Ishikawa (cell line): ENCODE results near the gene TTLL6.

Source experiments
- CEBPB ChIP-seq: IDR thresholded peaks from 2 replicates; pipeline ENCODE4 v1.6.1; 2012
- CREB1 ChIP-seq: IDR thresholded peaks from 2 replicates; pipeline ENCODE4 v1.6.1; 2012; ENCODE audit warnings: low read depth
- EGR1 ChIP-seq: IDR thresholded peaks from 2 replicates; pipeline ENCODE4 v1.6.1; 2012
- EP300 ChIP-seq: IDR thresholded peaks from 2 replicates; pipeline ENCODE4 v1.6.1; 2012; ENCODE audit warnings: borderline replicate concordance
- FOXM1 ChIP-seq: IDR thresholded peaks from 2 replicates; pipeline ENCODE4 v1.6.1; 2012; ENCODE audit warnings: low read depth, borderline replicate concordance
- NFIC ChIP-seq: IDR thresholded peaks from 2 replicates; pipeline ENCODE4 v1.6.1; 2012
- RAD21 ChIP-seq: IDR thresholded peaks from 2 replicates; pipeline ENCODE4 v1.6.1; 2012; ENCODE audit warnings: low read depth
- TAF1 ChIP-seq: IDR thresholded peaks from 2 replicates; pipeline ENCODE4 v1.6.1; 2012; ENCODE audit warnings: low read depth, mild to moderate bottlenecking
- TCF12 ChIP-seq: IDR thresholded peaks from 2 replicates; pipeline ENCODE4 v1.6.1; 2012; ENCODE audit warnings: low read depth
- TEAD4 ChIP-seq: IDR thresholded peaks from 2 replicates; pipeline ENCODE4 v1.6.1; 2012
- YY1 ChIP-seq: IDR thresholded peaks from 2 replicates; pipeline ENCODE4 v1.6.1; 2012; ENCODE audit warnings: low read depth
- ZBTB7A ChIP-seq: IDR thresholded peaks from 2 replicates; pipeline ENCODE4 v1.6.1; 2012; ENCODE audit warnings: low read depth
- TF ChIP-seq, protein P1 (sequence below): IDR thresholded peaks from 2 replicates; pipeline ENCODE4 v1.6.1; 2012
- TF ChIP-seq, protein P2 (sequence below): IDR thresholded peaks from 2 replicates; pipeline ENCODE4 v1.6.1; 2012
- TF ChIP-seq, protein P3 (sequence below): IDR thresholded peaks from 2 replicates; pipeline ENCODE4 v1.6.1; 2012; ENCODE audit warnings: low read depth, mild to moderate bottlenecking

TTLL6 gene

DNA sequence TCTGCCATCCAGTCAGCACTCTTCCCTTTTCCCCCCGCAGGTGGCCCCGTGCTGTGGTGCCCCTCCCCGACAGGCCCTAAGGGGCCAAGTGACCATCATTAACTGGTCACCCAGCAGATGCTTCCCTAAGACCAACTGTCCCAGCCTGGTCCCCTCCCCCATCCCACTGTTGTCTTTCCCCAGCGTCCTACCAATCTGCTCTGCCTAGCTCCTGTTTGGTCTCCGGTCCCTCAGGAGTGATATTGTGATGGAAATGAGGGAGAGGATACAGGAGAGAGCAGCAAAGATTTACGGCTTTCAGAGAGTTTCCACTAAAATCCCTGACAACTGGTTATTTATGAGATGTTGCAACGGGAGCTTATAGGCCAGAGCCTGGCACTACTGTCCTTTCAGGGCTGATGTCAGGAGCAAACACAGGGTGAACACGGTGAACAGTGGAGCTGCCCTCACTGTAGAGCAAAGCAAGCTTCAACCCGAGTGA lies 1.4 kb upstream of the TTLL6 start:
- TF ChIP-seq FOXM1 = no peak
- no peak for TF ChIP-seq TCF12
- no peak for TF ChIP-seq EP300
- TF ChIP-seq EGR1 = no peak
- TF ChIP-seq NFIC = no peak

DNA sequence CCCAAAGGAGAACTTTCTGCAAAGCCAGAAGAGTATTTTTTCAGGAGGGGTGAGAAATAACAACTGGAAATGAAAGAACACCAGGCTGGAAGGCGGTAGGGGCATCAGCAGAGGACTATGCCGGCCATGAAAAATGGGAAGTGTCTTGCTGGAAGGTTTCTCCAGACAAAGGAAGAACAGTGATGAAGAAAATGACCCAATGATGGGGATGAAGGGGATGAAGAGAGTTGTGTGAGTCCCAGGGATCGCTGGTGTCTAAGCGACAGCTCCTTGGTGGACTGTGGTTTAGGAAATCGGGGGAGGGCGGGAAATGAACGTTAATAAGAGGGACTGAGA lies 623 bp downstream of the TTLL6 start:
- no peak for TF ChIP-seq YY1
- TF ChIP-seq EGR1 = no peak
- TF ChIP-seq, protein P1, sequence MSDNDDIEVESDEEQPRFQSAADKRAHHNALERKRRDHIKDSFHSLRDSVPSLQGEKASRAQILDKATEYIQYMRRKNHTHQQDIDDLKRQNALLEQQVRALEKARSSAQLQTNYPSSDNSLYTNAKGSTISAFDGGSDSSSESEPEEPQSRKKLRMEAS = no peak
- TF ChIP-seq CEBPB = no peak
- no peak for TF ChIP-seq RAD21
- TF ChIP-seq EP300 = no peak
- TF ChIP-seq, protein P2, sequence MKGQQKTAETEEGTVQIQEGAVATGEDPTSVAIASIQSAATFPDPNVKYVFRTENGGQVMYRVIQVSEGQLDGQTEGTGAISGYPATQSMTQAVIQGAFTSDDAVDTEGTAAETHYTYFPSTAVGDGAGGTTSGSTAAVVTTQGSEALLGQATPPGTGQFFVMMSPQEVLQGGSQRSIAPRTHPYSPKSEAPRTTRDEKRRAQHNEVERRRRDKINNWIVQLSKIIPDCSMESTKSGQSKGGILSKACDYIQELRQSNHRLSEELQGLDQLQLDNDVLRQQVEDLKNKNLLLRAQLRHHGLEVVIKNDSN = no peak
- TF ChIP-seq TCF12 = no peak

DNA sequence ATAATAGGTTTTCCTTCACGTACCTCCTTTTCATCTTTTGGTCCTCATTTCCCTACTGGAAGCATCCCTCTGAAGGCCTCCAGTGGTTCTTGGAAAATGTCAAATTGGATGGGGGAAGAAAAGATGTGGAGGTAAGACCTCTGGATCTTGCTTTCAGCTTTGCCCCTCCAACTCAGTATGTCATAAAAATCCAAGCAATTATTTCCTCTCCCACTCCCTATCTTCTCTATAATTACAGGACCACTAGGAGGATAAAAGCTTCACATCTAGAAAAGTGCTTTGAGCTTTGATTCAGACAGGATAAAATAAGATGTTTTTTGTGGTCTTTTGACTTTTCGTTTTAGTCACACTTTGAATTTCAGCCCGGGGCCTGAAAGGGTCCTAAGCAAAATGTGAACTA lies 1.7 kb downstream of the TTLL6 start:
- TF ChIP-seq TAF1 (no peak), EP300 (no peak), FOXM1 (no peak), YY1 (no peak), ZBTB7A (no peak), EGR1 (no peak), RAD21 (no peak), TEAD4 (no peak), CEBPB (no peak), CREB1 (no peak), NFIC (no peak), TCF12 (no peak)
- TF ChIP-seq, protein P2 = no peak
- TF ChIP-seq, protein P3, sequence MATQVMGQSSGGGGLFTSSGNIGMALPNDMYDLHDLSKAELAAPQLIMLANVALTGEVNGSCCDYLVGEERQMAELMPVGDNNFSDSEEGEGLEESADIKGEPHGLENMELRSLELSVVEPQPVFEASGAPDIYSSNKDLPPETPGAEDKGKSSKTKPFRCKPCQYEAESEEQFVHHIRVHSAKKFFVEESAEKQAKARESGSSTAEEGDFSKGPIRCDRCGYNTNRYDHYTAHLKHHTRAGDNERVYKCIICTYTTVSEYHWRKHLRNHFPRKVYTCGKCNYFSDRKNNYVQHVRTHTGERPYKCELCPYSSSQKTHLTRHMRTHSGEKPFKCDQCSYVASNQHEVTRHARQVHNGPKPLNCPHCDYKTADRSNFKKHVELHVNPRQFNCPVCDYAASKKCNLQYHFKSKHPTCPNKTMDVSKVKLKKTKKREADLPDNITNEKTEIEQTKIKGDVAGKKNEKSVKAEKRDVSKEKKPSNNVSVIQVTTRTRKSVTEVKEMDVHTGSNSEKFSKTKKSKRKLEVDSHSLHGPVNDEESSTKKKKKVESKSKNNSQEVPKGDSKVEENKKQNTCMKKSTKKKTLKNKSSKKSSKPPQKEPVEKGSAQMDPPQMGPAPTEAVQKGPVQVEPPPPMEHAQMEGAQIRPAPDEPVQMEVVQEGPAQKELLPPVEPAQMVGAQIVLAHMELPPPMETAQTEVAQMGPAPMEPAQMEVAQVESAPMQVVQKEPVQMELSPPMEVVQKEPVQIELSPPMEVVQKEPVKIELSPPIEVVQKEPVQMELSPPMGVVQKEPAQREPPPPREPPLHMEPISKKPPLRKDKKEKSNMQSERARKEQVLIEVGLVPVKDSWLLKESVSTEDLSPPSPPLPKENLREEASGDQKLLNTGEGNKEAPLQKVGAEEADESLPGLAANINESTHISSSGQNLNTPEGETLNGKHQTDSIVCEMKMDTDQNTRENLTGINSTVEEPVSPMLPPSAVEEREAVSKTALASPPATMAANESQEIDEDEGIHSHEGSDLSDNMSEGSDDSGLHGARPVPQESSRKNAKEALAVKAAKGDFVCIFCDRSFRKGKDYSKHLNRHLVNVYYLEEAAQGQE = no peak
- TF ChIP-seq, protein P1 = no peak

DNA sequence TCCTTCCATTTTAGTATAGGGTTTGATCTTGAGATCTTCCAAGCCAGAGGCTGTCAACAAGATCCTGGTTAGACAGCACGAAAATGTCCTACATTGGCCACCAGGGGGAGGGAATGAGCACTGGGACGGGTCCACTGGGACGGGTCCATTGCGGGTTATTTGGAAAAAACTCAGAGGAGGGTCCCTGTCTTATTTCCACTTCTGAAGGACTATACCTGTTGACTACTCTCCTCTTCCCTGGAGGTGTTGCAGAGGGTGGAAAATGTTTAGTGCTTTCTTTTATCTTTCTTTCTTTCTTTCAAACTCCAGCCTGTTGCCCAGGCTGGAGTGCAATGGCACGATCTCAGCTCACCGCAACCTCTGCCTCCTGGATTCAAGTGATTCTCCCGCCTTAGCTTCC lies 2.5 kb downstream of the TTLL6 start:
- TF ChIP-seq RAD21 (peak; percentile 57), EP300 (no peak)

DNA sequence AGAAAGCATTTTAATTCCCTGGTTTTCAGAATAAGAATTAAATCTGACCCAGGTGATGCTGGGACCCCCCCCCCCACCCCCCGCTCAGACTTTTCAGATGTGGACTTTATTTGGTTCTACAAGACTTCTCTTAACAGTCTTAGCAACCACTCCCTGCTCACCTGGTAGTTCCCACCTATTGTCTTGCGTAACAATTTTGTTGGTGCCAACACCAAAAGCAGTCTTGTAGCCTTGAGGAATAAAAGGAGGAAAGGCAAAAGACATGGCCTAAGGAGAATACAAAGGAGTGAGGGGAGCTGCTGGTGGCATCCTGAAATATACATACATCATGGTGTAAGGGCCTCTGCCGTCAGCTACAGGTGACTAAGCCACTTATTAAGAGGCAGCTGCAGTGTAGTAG lies 5.0 kb downstream of the TTLL6 start:
- TF ChIP-seq CEBPB (peak; percentile 56; the same call in 1 of the 2 replicates), NFIC (no peak)

DNA sequence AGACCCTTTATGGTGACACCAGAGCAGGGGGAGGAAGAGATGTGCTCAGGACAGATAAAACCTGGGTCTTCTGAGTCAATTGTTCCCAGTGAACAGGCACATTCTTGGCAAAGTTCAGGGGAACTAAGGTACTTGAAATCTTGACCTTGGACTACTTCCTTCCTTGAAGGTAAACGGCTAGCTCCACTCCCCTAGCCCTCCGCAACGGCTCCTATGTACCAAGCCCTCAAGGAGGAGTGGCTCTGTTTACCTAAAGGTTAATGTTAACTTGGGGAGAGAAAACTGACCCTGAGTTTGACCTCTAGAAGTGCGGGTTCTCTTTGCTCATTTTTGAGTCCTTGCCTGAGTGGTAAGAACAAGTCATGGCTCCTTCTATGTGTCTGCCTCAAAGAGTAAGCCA lies 7.8 kb downstream of the TTLL6 start:
- TF ChIP-seq RAD21 = no peak
- no peak for TF ChIP-seq CREB1
- TF ChIP-seq, protein P3 = no peak
- TF ChIP-seq YY1 = no peak
- TF ChIP-seq, protein P1 = no peak
- TF ChIP-seq TCF12 = no peak
- no peak for TF ChIP-seq NFIC
- no peak for TF ChIP-seq TEAD4
- no peak for TF ChIP-seq EGR1
- no peak for TF ChIP-seq EP300
- TF ChIP-seq ZBTB7A = no peak
- TF ChIP-seq, protein P2 = no peak
- no peak for TF ChIP-seq CEBPB
- no peak for TF ChIP-seq FOXM1
- TF ChIP-seq TAF1 = no peak
